DND-41 (cell line): ENCODE measurements around the gene ARHGAP31.
"Not testable (repeated sequence)": the region's sequence is repeated elsewhere in the genome, so short reads cannot be mapped to it uniquely, and the experiment has no call there.

Experiments
- CTCF ChIP-seq: IDR thresholded peaks from 2 replicates; pipeline ENCODE4 v1.5.1; 2012; ENCODE audit warnings: borderline replicate concordance, low read length, moderate library complexity, mild to moderate bottlenecking; ENCODE audit not compliant: poor library complexity, severe bottlenecking; ENCODE audit errors: extremely low read depth
- EZH2 ChIP-seq: IDR thresholded peaks from 3 replicates; pipeline ENCODE4 v1.6.1; 2012; ENCODE audit warnings: borderline replicate concordance, low read depth, mild to moderate bottlenecking, moderate library complexity, low read length, inconsistent platforms; ENCODE audit not compliant: severe bottlenecking

- not testable (repeated sequence) for TF ChIP-seq EZH2, CTCF
These were observed 43.2 kb downstream of the ARHGAP31 start for GRCh38 chr3:119337407-119337806.
